ENCODE results near the gene CHST11.
"Not testable (repeated sequence)": the region's sequence is repeated elsewhere in the genome, so short reads cannot be mapped to it uniquely, and the experiment has no call there.

CHST11 gene

DNA sequence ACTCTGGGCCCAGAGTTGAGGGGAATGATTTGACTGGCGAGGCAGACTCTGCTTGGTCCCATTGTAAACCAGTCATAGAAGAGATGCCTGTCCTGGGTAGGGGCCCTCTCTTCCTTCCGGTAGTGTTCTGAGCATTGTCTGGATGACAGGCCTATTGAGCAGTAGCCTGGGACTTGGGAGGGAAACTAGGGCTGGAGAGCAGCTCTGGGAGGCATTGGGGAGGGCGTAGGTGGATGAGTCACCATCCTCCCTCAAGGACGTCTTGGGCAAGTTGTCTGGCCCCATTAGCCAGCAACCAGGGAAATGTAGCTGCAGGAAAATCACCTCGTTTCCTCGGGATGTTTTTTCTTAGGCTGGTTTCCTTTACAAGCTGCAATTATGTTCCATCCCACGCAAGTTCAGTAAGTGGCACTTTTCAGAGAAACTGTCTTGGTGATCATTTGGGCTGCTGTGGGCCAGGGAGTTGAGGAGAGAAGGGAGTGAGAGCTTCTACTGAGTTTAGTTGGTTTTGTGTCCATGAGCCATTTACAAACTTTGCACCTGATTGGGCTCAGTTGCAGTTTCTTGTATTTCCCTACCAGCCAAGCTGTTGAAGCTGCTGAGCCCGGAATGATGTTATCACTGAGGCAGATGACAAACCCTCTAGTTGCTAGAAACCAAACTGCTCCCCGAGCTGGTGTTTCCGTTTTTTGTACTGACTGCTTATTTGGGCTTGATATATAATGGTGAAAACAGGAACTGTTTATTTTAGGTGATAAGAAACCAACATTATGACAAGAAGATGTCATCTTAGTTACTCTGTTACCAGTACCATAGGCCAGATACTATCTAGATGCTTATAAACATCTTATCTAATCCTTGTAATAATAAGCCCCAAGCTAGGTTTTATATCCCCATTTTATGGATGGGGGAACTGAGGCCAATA is 147.6 kb downstream of the CHST11 start:
- peak; percentile 8 for DNase-seq (ENCODE audit: low read depth)

DNA sequence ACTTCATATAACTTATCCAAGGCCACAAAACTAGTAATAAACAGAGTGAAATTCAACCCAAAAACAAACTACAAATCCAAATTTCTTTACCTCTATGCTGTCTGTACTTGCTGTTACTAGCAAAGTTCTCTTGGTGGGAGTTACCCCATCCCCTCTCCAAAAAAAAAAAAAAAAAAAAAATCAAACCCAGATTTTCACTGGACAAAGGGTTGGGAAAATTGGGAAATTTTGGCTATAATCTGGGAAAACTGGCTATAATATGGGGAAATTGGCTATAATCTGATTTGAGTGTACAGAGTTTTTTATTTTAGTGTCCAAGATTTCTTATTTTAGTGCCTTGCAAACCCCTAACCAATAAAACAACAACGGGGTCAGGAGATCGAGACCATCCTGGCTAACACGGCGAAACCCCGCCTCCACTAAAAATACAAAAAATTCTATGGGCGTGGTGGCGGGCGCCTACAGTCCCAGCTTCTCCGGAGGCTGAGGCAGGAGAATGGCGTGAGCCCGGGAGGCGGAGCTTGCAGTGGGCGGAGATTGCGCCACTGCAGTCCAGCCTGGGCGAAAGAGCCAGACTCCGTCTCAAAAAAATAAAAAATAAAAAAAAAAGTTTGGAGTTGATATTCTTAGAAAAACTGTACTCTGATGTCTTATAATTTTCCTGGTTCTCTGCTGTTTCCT is 148.4 kb downstream of the CHST11 start:
- DNase-seq (ENCODE audit: low read depth) = no peak

DNA sequence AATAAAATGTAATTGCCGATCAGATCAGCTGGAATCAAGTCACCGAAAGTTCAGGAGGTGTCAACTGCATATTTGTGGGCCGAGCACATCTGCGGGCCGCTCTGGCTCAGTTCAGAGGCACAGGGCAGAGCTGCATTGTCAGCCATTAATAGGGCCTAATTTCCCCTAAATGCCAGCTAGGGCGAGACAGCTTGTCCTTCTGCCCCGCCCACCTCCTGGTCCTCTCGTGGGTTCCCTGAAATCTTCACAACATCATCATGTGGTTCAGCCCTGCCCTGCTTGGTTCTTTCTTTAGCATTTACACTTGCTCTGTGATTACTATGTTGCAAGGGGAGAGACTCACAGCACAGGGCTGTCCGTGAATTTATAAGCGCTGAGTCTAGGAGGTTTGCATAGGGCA is 148.9 kb downstream of the CHST11 start:
- DNase-seq (ENCODE audit: low read depth) = no peak

DNA sequence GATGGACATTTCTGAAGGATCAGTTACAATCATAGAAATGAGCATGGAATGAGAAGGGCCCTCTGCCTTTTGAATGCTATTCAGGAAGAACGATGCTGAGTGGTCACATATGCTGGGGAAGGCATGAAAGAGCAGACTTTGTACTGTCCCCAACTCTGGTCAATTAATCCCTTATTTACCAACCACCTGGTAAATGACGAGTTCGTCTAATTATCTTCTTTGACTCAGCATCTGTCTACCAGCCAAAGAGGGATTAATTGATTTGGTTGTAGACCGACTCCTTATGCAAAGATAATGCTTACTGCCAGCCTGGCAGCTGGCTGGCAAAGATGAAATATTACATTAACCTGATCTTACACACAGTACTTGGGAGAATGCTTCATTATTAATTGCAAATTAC is 152.2 kb downstream of the CHST11 start:
- no peak for DNase-seq (ENCODE audit: low read depth)

DNA sequence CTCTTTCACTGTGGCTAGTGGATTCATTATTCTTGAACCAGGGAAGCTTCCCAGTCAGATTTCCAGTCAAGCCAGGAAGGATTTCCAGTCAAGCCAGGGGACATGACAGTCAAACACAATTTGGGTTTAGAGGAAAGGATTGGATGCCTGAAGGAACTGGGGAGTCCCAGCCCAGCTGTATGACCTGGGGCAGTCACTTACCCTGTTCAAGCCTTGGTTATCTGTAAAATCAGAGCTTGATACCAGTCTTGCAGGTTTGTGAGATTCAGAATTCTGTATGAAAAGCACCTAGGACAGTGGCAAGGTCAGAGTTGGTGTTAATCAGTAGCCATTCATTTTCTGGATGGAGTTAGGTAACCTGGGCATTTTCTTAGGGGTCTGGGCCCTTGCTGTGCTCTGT is 152.7 kb downstream of the CHST11 start:
- DNase-seq (ENCODE audit: low read depth) = no peak

DNA sequence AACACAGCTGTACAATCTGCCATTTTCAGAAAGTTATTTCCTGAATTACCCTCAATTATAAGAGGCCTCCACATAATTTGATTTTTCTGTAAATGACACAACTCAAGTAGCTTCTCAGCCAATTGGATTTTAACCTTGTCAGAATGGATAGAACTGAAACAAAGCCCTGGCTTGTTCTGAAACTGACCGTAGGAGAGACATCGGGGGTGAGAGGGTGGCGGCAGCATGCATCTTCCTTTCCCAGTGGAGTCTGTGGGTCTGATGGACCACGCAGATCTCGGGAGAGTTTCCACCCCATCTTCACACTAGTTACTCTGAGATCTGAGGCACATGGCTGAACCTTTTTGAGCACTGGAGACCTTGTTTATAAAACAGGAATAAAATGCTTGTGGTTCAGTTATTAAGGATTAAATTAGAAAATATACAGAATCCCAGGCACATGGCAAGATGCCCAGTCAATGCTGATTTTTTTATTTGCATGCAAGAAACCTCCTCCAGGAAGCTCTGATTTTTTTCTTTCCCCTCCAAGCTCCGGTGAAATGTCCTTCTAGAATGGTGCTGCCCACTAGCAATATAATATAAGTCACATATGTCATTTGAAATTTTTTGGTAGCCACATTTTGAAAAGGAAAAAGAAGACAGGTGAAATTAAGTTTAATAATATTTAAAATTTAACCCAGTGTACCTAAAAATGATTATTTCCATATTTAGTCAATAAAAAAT is 153.9 kb downstream of the CHST11 start:
- no peak for DNase-seq (ENCODE audit: low read depth)

DNA sequence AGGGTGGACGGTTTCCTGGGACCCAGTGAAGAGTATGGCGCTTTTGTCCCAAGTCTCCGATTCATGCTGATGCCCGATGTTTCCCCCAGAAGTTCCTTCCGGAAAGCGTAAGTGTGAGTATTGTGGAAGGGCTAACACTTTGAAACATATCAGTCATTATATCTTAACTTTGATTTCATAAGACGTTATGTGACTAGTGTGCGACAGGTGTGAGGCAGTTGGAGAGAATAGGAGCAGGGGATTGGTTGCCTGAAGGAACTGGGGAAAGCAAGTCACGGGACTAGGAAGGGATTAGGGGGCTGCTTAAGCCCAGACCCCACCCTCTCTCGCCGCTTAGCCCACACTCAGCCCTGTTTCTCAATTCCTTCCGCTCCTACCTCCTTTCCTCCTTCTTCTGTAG is 154.9 kb downstream of the CHST11 start:
- DNase-seq (ENCODE audit: low read depth) = no peak

DNA sequence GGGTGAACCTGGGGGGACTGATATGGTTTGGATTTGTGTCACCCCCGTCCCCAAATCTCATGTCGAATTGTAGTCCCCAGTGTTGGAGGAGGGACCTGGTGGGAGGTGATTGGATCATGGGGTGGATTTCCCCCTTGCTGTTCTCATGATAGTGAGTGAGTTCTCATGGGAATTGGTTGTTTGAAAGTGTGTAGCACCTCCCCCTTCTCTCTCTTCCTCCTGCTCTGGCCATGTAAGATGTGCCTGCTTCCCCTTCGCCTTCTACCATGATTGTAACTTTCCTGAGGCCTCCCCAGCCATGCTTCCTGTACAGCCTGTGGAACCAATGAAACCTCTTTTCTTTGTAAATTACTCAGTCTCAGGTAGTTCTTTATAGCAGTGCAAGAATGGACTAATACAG is 156.6 kb downstream of the CHST11 start:
- DNase-seq (ENCODE audit: low read depth) = not testable (repeated sequence)

DNA sequence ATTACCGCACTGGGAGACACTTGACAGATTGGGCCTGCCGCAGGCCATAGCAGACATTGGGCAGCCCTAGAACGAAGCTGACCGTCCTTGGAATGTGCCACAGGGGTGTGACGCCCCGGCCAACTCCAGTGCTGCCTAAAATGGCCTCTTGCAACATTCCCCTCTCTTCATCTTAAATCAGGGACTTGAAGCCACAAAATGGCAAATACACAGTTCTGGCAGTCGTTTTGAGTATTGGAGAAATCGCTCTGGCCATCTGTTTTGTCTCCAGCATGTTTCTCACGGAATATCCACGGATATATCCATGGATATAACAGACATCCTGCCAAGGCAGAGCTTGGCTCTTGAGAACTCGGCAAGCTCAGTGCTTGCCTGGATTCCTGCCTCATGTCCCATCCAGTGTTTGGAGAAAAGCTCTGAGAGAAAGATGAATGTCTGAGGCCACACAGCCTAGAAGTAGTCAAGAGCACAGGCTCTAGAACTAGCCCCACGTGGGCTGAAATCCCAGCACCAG is 158.4 kb downstream of the CHST11 start:
- no peak for DNase-seq (ENCODE audit: low read depth)

DNA sequence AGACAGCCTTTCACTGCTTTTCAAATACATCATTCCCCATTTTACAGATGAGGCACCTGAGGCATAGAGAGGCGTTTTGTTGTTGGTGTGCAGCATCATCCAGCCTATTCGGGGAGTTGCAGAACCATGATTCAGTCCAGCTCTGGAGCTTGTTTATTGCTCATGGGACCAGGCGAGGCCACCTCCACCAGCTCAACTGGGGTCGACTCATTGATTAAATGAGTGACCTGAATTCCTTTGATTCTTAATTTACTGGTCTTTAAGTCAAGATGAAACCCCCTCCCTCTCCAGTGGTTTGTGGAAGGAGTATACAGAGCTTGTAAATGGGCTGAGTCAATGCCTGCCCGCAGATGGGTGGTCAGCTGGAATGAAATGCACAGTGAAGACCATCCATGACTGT is 161.9 kb downstream of the CHST11 start:
- DNase-seq (ENCODE audit: low read depth) = no peak

DNA sequence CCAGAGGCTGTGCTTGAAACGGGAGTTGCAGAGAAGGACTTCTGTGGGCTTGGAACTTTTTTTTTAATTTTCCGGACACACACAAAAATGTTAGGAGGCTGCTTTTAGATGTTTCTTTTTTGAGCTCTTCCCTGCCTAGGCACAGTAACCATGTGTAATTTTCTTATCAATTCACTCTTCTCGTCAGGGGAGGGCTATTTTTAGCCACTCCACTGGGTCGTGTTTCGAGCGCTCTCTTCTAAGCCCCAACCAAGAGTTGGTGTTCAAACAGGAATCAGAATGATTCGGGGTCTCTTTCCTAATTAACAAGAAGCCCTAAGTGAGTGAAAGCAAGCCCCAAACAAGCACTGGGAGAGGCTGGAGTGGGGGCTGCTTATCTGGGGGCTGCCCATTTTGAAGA is 162.6 kb downstream of the CHST11 start:
- DNase-seq (ENCODE audit: low read depth) = no peak

DNA sequence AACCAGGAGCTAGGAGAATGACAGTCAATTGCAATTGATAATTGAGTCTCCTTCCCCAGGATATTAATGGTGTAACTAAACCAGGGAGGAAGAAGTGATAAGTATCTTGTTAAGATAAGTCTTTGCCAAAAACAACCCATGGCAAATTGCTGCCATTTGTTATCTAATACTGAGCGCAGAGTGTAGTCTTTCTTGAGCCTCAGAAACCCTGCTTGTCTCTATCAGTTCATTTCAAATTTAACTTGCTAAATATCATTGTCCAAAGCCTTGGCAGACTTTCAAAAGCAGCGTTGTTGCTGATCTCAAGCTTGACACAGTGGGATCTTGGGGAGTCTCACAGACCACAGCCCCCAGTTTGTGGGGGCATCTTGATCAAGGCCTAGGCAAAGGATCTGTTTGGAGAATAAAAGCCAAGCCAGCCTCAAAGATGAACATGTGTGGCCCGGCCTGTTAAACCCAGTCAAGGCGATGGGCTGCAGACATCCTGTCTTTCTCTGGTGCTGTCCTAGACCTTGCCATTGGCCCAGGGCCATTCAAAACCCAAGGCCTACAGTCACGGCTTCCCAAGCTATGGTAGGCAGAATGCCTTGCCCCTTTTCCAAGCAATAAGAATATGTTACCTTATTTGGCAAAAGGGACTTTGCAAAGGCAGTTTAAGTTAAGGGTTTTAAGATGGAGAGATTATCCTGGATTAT is 164.2 kb downstream of the CHST11 start:
- DNase-seq (ENCODE audit: low read depth) = no peak

DNA sequence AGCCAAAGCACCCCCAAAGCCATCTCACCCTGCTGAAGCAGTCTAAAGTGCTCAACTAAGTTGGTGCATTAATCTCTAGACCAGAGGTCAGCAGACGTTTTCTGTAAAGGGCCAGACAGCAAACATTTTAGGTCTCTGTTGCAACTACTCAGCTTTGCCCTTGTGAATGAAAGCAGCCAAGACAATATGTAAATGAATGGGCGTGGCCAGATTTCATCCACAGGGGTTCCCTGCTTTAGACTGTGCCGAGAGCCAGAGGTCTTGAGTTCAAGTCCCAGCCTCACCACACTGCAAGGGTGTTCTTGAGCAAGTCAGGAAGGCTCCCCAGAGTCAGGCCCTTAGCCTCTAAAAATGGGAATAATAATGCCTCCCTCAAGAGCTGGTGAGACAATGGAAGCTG is 166.2 kb downstream of the CHST11 start:
- no peak for DNase-seq (ENCODE audit: low read depth)

DNA sequence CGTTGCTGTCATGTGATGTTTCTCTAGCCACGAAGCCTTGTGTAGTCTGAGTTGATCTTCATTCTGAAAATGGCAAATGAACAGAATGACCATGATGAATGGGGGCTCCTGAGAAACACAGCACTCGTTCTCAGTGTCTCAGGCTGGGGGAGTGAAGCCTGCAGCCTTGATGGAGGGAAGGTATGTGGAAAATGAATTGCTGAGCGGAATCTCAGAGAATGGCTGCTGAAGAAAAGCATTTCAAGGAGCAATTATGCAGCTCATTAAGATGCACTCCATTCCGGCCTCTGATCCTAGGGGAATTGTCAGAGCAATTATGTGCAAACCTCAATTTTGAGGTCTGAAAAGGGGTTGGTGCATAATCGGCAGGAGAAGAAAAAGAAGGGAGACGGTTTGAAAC is 167.1 kb downstream of the CHST11 start:
- DNase-seq (ENCODE audit: low read depth) = no peak

DNA sequence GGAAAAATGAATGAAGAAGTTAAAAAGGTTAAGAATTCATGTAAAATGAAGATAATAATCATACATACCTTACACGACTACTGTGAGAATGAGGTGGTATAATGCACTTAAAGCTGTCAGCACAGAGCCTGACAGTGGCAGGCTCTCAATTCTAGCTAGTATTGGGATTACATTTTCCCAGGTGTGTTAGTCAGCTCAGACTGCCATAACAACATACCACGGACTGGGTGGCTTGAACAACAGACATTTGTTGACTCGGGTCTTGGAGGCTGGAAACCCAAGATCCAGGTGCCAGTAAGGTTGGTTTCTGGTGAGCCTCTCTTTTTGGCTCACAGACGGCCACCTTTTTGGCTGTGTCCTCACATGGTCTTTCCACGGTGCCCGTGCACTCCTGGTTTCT is 167.8 kb downstream of the CHST11 start:
- DNase-seq (ENCODE audit: low read depth) = no peak

DNA sequence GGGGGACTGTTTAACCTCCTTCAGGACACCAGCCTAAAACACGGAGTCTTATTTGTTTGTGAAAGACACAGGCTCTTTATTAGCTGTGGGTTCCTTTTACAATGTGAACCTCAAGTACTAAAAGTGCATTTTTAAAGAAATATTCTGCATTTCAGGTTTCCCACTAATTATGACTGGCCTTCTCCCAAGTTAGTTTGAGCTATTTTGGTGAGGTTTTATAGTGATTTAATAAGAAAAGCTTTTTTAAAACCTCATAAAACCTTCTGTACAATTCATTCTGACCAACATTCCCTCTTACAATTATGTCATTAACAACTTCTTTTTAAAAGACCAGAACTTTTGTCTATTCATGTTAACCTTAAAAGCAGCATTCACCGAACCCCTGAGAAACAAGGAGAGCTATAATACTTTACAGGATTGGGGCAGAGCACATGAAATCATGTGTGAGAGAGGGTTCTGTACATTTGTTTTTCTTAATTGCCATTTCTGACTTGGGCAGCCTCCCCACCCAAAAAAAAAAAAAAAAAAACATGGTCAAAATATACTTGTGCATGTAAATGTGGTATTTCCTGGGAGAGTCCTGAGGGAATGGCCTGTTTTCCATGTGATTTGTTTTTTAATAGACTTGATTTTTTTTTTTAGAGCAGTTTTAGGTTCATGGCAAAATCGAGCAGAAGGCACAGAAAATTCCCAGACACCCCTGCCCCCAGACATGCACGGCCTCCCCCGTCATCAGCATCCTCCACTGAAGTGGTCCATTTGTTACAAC is 169.5 kb downstream of the CHST11 start:
- DNase-seq (ENCODE audit: low read depth) = no peak

DNA sequence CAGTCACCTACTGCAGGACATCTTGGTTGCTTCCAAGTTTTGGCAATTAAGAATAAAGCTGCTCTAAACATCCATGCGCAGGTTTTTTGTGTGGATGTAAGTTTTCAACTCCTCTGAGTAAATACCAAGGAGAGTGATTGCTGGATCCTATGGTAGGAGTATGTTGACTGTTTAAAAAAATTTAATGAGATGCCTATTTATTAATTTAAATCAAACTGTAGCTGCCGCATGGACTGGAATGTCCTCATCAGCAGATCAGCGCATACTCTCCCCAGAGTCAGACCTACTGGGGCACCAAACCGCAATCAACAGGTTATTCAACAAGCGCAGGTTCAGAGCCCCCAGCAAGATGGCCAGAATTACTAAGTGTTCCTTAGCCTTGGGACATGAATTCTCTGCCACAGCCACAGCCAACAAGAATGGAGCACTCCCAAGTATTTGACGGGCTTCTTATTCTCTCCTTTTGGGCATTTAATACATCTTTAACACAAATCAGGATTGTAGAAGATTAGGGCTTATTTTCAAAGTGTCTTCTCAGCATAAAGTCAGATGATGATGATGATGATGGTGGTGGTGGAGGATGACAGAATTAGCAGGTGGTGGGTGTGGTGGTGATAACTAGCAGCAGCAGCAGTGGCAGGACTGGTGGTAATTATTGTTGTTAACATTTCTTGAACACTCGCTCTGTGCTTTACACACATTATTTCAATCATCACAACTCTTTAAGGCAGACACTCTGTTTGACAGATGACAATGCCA is 170.7 kb downstream of the CHST11 start:
- DNase-seq (ENCODE audit: low read depth) = no peak

DNA sequence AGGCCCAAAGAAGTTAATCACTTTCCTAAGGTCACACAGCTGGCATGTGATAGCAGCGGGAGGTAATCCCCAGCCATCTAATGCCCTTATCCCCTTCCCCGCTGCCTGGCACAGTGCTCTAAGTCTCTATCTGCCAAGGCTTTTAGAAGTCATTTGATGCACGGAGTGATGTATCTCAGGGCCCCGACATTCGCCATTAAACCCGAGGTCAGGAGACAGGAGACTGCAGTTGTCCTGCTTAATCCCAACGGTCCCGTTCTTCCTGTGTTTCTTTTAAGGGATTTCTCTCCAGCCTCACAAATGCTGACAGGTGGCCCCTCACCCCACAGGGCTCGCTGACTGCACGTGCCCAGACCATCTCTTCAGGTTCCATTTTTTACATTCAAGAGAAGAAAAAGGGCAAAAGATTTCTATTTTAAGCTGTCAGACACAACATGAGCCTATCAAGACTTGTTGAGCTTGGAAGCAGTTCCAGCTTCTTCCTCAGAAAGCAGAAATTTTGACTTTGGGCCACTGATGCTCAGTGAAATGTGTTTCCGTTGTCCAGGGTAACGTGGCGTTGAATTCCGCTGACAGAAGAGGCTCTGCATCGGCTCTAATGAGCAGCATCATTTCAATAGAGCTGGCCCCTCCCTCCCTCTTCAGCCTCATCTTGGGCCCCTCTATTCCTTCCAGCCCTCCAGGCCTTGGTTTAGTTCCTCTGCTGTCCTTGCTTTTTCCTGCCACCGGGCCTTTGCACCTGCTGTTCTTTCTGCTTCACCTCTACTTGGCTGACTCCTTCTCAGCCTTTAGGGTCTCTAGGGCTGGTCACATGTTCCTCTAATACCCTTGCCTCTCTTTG is 171.5 kb downstream of the CHST11 start:
- DNase-seq (ENCODE audit: low read depth) = no peak

DNA sequence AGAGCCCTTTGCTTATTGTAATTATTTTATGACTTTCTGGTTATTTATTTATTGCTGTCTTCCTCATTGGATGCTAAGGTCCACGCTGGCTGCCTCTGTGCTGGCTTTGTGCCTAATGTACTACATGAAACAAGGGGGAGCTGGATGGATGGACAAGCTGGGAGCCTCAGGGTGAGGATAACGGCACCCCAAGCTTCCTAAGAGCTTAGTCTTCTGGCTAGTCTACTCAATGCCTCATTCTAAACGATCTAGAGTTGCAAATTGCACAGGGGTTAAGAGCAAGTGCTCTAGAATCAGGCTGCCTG is 172.0 kb downstream of the CHST11 start:
- no peak for DNase-seq (ENCODE audit: low read depth)

DNA sequence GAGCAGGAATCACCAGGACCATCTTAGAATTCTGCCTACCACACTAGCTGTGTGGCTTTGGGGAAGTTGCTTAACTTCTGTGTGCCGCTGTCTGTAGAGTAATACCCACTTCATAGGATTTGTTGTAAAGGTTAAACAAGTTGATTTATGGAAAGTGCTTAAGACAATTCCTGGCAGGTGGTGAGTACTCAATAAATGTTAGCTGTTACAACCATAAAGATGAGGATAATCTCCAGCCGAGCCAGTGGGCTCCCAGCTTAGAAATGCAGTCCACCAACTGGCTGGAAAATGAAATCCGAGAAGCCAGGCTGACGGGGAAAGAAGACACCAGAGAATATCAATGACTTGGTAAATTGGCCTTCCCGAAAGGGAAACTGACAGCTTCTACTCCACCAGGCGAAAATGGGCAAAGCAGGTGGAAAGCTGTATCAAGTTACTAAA is 173.5 kb downstream of the CHST11 start:
- DNase-seq (ENCODE audit: low read depth) = no peak
